GM18508 (cell line): Measurements from ENCODE around the gene SETD4.
A peak's percentile ranks its signal among the peaks of the same experiment; 100 is the strongest.
"Not testable (repeated sequence)": the region's sequence is repeated elsewhere in the genome, so short reads cannot be mapped to it uniquely, and the experiment has no call there.

Experiments
- ATAC-seq: cut with Tn5 transposase; IDR thresholded peaks from one replicate; pipeline ENCODE4 v1.9.1; 2021; ENCODE audit warnings: moderate number of reproducible peaks; ENCODE audit not compliant: insufficient read depth, unreplicated experiment

The SETD4 gene

DNA sequence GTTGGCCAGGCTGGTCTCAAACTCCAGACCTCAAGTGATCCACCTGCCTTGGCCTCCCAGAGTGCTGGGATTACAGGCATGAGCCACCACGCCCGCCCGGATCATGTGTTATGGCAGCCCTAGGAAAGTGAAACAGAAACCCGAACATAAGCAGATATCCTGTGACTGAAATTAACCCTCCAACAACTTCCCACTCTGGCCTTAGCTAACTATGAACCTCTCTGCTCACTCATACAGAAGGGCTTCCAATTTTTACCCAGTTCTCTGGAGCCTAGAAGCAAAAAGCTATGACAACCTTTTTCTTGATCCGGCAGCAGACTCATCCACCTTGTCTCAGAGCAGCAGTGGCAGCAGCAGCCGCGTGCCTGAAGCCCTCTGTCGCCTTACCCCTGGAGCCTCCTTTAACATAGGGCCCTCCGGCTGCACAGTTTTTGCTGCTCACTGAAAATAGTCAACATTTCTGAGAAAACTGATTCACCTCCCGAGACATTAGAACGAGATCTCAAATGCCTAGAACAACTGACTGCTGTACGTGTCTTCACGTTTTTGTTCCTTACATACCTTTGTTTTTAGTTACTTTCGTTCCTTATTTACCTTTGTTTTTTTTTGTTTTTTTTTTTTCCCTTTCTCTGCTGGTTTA, 18.8 kb upstream of the SETD4 start:
- ATAC-seq, result no peak

DNA sequence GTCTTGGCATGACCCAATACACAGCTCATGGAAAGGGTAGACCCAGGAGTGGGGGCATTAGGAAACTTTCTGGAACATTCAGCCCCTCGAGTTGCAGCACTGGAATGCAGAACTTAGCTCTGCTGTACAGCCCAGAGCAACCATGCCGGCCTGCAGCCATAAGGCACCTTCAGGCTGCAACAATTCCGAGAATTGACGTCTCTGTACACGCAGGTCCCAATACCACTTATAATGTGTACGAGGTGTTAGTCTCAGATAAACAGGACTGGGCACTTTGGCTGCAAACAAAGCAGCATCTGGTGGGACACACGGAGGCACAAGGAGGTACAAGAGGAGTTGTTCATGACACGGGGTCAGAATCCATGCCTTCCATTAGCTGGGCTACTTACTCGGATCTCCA, 17.4 kb upstream of the SETD4 start:
- ATAC-seq, result no peak

DNA sequence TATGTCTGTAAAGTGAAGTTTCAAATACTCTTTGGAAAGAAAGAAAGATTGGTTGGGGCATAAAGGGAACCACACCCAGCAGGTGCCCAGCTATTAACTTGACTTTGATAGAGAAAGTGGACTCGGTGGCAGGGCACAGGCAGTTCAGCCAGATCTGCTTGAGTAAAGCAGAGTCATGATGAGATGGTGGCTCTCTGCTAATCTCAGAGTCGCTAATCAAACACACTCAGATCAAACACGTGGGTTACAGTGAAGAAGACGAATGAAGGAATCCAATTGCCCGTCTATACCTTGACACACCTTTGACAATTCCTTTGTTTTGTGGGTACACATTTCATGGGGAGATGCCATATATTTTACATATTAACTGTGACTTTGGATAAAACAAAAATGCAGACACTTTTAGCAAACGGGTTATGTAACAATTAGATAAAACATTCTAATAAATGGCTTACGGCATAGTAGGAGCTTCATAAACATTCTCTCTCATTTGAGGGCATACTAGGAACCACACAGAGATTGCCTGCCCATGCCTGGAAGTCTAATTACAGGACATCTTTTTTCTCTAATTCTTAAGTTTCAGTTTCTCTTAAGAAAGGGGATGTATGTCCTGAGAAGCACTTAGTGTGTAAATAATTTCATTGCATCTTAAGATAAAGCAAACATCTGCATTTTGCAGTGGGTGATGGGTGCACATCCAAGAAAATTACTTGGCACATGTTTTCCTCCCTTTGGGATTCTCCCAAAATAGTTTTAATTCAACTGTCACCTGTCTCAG, 16.7 kb upstream of the SETD4 start:
- ATAC-seq, result no peak

DNA sequence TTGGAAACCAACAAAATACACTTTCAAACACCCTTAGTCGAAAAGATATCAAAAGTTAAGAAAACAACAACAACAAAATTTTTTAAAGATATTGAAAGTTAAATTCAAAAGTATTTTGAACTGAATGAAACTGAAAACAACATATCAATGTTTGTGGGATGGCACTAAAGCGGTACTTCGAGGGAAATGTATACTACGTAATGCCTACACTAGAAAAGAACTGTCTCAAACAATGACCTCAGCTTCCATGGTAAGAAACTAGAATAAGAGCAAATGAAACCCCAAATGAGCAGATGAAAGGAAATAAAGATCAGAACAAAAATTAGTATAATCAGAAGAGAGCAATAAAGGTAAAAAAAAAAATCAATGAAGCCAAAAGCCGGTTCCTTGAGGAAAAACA, 15.6 kb upstream of the SETD4 start:
- no peak for ATAC-seq

DNA sequence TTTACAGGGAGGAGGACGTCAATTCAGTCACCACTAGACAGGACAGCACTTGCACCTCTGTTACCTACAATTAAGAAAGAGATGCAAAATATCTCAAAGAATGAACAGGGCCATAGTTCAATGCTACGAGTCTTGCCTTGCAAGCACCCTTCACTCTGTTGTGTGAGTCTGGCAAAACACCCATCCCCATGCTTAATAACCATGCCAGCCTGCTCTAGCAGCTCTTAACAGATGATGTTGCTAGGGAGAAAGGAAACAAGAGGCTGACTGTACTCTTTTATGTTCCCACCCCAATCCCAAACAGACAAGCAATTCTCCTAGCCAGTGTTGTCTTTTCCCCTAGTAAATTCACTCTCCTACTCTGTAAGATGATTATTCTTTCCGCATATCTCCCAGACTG, 14.8 kb upstream of the SETD4 start:
- no peak for ATAC-seq

DNA sequence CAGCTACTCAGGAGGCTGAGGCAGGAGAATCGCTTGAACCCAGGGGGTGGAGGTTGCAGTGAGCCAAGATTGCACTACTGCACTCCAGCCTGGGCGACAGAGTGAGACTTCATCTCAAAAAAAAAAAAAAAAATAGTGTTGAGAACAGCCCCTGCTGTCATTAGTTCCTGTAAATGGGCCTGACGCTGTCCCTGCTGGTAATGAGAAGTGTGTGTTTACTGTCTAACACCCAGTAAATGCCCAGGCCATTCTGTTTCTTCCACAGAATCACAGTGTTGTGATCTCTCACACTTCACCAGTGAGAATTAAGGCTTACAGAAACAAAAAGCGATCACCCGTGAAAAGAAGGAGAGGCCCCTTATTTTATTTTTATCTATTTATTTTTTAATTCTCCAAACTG, 13.6 kb upstream of the SETD4 start:
- ATAC-seq, result not testable (repeated sequence)

DNA sequence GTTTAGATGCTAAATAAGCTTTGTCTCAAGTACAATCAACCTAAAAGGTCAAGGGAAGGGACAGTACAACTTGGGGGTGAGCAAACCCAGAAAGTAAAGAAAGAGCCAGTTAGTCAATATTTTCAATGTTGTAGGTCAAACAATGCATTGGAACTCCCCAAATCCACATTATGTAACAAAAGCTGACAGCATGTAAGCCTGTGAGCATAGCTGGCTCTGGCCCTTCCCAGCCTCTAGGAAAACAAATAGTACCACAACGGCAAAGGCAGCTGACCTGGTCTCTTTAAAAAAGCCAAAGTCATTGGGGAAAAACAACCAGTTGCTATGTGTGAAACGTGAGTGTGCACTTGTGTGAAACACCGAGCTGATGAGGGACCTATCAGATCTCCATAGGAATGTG, 12.9 kb upstream of the SETD4 start:
- ATAC-seq, result no peak

DNA sequence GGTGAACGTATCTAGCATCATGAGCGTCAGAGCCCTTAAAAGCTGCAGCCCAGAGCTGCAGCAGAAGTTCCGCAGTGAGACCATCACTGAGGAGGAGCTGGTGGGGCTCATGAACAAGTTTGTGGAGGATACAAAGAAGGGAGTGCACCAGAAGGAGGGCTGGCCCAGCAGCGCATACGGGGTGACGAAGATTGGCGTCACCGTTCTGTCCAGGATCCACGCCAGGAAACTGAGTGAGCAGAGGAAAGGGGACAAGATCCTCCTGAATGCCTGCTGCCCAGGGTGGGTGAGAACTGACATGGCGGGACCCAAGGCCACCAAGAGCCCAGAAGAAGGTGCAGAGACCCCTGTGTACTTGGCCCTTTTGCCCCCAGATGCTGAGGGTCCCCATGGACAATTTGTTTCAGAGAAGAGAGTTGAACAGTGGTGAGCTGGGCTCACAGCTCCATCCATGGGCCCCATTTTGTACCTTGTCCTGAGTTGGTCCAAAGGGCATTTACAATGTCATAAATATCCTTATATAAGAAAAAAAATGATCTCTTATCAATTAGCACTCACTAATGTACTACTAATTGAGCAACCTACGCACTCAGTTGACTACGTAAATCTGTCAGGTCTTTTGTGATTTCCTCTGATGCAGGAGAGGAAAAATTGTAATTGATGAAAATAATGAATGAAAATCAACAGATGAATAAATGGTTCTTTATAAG, 12.3 kb upstream of the SETD4 start:
- no peak for ATAC-seq

DNA sequence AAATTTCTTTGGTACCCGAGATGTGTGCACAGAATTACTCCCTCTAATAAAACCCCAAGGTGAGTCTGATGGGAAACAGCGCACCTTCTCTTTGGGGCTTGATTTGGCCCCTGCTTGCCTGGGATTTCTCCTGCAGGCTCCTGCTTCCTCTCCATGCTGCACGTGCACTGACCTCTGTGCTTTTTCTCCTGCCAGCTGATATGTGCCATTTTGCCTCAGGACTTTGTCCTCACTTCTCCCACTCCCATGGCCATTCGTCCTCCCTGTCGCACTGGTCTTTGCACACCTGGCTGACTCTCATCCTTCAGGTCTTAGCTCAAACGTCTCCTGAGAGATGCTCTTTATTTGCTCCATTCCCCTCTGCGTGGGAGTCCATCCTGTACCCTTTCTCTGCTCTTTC, 10.7 kb upstream of the SETD4 start:
- no peak for ATAC-seq

DNA sequence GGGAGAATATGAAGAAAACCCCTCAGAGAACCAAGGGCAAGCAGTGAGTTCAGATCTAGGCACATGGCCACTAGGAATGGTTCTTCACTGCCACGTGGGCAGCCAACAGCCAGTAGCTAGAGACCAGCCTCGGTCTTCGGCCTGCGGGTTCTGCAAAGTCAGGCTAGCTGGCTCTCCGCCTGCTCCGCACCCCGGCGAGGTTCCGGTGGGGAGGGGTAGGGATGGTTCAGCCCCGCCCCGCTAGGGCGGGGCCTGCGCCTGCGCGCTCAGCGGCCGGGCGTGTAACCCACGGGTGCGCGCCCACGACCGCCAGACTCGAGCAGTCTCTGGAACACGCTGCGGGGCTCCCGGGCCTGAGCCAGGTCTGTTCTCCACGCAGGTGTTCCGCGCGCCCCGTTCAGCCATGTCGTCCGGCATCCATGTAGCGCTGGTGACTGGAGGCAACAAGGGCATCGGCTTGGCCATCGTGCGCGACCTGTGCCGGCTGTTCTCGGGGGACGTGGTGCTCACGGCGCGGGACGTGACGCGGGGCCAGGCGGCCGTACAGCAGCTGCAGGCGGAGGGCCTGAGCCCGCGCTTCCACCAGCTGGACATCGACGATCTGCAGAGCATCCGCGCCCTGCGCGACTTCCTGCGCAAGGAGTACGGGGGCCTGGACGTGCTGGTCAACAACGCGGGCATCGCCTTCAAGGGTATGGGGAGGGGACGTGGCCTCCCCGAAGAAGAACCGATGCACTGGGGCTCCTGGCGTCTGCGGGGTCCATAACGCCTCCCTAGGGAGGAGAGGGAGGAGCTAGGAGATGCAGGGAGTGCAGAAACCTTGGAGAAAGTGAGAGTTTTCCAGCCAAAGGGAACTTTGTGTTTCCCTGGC, 9.6 kb upstream of the SETD4 start, which contains the start of gene CBR1:
CBR1 (plus strand) TSS at position 312 of the 871 bp plus-strand sequence; CDS start at position 404, 92 bp downstream.
- no peak for ATAC-seq

DNA sequence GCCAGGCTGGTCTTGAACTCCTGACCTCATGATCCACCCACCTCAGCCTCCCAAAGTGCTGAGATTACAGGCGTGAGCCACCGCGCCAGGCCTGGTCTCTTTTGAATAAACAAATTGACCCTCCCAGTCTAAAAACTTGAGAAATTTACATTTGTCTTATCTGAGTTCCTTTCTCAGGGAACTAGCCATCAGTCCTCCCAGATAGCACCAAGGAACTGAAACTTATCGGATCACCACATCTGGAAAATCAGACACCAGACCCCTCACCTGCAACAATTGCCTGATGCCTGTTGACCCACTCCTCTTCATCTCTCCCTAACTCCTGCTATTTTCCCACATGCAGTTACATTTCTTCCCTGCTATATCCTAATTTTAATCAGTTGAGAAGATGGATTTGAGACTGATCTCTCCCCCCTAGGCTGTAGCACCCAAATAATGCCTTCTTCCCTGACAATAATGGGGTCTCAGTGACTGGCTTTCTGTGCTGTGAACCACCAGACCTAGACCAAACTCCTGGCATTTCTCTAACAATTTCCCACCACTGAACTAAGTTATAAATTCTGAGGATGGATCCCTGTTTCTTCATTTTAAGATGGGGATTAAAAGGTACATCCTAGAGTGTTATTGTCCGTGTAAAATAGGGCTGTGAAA, 8.5 kb upstream of the SETD4 start:
- no peak for ATAC-seq

DNA sequence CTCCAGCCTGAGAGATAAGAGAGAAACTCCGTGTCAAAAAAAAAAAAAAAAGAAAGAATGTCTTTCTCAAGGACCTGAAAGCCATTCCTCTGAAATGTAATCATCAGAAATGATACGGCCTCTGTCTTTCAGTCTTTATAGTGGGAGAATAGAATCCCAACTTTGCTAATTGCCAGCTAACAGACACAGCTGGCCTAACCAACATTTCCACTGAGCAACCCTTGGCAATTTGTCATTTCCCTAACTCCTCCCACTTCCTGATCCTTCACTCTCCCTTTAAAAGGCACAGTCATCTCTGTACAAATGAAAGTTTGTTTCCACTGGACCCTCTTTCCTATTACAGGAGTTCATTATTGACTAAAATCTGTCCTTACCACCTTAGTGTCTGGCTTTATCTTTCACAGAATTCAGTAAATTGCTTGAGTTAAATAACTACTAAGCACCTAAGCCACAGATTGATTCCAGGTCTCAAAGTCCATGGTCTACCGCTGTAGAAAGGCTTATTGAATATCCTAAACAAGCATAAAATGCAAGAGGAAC, 5.2 kb upstream of the SETD4 start:
- ATAC-seq, result no peak

DNA sequence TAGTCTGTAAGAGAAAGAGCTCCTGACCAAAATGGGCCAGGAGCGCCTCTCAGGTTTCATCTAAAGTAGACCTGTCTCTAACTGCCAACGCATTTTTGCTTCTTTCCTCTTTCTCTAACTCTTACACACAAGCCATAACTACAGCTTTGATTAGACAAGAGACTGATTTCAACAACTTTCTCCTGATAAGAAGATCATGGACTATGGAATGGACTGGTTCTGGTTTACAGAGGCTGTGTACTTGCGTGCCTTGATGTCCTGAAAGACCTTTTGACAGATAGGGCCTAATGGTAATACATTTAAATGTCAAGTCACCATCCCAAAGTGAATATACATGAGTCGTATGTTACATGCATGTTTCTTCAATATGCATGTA, 3.7 kb upstream of the SETD4 start:
- ATAC-seq, result no peak

DNA sequence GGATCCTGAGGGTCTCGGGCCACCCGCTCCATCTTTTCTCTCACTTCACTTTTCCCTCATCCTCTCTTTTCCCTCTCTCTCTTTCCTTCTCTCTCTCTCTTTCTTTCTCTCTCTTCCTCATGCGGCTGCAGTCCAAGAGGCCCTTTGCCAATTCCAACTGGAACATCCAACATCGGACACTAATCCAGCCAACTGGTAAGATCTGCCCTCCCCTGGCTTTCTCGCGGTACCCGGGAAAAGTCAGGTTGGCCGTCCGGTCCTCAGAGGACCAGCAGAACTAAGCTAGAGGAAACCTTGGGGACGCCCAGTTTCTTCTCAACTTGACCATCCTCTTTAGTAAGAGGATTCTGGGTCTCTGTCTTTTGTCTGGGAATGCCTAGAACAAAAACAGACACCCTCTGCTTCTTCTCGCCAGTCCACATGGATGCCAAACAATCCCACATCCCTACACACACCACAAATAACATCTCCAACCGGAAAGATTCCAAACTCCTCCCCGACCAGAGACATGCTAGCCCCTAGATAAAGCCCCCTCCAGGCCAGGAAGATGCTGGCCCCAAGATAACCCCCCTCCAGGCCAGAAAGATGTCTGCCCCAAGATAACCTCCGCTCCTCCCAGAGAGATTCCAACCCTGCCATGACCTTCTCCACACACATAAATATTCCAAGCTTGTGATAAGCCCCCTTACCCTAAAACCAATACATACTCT, 3.2 kb upstream of the SETD4 start:
- no peak for ATAC-seq

DNA sequence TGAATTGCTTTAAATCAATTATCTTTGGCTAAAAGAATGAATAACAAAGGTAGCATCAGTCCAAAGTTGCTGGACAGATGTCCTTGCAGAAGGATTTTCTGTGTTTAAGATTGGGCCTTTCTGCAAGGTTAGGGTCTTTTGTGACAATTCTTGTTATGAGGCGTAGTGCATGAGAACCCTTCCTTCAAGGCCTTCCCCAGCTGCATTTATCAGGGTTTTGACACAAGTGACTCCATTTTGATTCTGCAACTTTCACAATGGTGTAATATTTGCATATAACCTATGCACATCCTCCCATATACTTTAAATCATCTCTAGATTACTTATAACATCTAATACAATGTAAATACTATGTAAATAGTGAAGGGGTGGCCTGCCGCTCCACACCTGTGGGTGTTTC, 1.1 kb upstream of the SETD4 start:
- ATAC-seq, result no peak

DNA sequence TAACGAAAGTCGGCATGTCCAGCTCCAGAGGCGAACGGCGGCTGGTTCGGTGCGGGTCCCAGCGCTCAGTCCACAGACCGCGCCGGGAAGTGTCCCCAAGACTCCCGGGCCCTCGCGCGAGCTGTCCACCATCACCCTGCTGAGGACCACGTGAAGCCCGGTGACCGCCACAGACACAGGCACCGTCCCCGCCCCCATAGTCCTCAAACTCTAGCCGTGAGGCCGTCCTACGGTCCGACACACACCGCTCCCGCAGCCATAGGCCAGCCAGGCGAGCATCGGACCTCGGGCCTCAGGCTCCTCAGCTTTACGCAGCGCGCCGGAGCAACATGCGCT, 535 bp downstream of the SETD4 start:
- peak; percentile 27 for ATAC-seq

DNA sequence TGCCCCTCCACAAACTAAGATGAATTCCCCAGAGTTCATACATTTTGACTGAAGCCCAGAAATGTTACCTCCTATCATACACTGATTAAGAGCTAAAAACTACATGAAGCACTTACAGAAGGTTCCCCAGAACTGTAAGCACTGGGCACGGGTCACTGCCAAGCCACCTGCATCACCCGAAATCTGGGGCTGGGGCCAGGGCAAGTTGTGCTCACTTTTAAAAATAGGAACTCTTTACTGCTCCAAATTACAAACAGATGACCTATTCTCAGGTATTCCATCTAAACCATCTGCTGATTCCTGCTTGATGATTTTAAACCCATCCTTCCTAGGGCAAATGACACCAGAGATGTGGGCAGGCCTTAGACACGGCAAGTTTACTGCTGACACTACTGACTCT, 4.8 kb downstream of the SETD4 start:
- ATAC-seq, result no peak

DNA sequence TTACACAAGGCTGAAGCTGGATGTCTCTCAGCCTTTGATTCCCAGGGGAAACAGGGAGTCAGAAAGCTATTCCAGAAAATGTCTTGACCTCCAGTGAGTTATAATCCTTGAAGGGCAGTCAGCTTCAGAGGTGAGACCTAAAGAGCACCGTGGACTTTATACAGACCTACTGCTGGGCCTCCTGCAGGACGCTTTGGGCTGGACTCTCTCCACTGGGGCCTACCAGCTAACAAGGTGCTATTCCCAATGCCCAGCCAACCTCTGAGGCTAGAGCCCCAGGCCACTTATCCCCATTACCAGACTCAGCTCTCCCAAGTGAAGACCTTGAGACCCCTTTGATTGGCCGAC, 6.6 kb downstream of the SETD4 start:
- ATAC-seq, result no peak
